ENCODE measurements around the gene LUZP2. TPM values are rescaled to one million over a fixed set of nuclear protein-coding genes. Genes with fewer than 3 reads are reported as not detected.

The LUZP2 gene
- total and polyA plus RNA-seq, 4 donors = 0.05 TPM; not detected in 3

DNA sequence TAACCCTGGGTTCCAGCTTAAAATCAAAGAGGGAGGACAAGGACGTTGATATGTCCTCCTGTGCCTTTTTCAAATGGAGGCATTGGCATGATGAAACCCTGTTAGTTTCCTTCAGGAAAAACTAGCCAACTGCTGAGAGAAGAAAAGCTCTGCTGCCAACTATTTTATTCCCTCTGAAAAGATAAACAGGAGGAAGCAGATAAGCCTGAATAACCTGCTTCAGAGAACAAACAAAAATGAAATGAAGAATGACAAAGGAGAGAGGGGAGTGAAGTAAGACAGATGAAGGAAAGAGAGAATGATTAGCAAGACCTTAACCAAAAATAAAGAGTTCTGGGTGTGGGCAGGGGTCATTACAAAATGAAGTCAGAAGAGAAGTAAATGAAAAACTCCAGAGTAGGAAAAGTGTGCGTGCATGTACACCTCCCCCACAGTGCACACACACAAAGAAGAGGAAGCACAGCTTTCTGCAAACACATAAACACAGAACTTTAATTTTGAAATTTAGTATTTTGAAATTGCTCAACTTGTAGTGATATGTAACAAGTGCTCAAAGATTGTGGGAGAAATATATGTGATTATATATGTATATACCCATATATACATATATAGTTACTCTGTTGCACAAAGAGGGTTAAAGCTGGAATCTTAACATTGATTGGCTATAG is 332.2 kb downstream of the LUZP2 start:
- Histone ChIP-seq H3K27me3 (ENCODE audit: control insufficient read depth in 4 of 4, insufficient read depth in 4 of 4, low read length in 3 of 4) (no peaks in the 10 kb centered on the region), H3K4me3 (ENCODE audit: low read depth in 1 of 3, low read length in 3 of 3) (no peak overlapping the region), H3K9ac (ENCODE audit: low read depth in 1 of 2, low read length in 2 of 2) (no peak overlapping the region), H3K9me3 (ENCODE audit: control insufficient read depth in 4 of 4, low read length in 3 of 4) (no peaks in the 10 kb centered on the region), H3K4me1 (ENCODE audit: control insufficient read depth in 4 of 4, insufficient read depth in 4 of 4, low read length in 3 of 4) (peaks cover 0 to 4% (median 2%) of the 10 kb centered on the region in 4 donors), H3K27ac (ENCODE audit: low read depth in 1 of 2, low read length in 2 of 2) (no peak overlapping the region), H3K36me3 (ENCODE audit: control insufficient read depth in 4 of 4, insufficient read depth in 3 of 4, low read depth in 1 of 4, low read length in 3 of 4) (no peaks in the 10 kb centered on the region)
- DNase-seq (ENCODE audit: low spot score) = no peak
- WGBS = 35% methylated on average over 2 of the region's 2 CpGs
- no peak for TF ChIP-seq RXRA (IDR thresholded peaks at IDR 0.05)
- TF ChIP-seq, protein P1, sequence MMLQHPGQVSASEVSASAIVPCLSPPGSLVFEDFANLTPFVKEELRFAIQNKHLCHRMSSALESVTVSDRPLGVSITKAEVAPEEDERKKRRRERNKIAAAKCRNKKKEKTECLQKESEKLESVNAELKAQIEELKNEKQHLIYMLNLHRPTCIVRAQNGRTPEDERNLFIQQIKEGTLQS (IDR thresholded peaks at IDR 0.05) = no peak

DNA sequence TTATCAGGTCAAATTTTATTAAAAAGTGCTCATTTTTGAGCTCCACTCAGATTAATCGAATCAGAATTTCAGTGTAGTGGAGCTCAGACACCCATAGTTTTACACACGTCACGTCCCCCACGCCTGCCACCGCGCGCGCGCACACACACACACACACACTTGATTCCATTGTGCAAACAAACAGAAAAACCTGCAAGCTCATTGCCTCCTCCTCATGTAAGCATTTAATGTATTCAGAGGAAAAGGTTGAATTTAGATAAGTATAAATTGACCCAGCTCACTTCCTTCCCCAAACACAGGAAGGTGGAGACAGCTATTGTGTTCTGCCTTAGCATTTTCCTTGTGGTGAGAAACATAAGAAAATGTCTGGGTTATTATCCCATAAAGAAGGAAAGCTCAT is 336.7 kb downstream of the LUZP2 start:
- Histone ChIP-seq H3K36me3 (ENCODE audit: control insufficient read depth in 4 of 4, insufficient read depth in 3 of 4, low read depth in 1 of 4, low read length in 3 of 4) (no peaks in the 10 kb centered on the region), H3K4me1 (ENCODE audit: control insufficient read depth in 4 of 4, insufficient read depth in 4 of 4, low read length in 3 of 4) (peaks cover 0 to 4% (median 1%) of the 10 kb centered on the region in 4 donors), H3K27me3 (ENCODE audit: control insufficient read depth in 4 of 4, insufficient read depth in 4 of 4, low read length in 3 of 4) (no peaks in the 10 kb centered on the region), H3K9me3 (ENCODE audit: control insufficient read depth in 4 of 4, low read length in 3 of 4) (no peaks in the 10 kb centered on the region), H3K4me3 (ENCODE audit: low read depth in 1 of 3, low read length in 3 of 3) (no peak overlapping the region), H3K27ac (ENCODE audit: low read depth in 1 of 2, low read length in 2 of 2) (no peak overlapping the region), H3K9ac (ENCODE audit: low read depth in 1 of 2, low read length in 2 of 2) (no peak overlapping the region)
- 55% methylated on average over 9 of the region's 9 CpGs for WGBS
- TF ChIP-seq TAF1 (conservative IDR thresholded peaks at IDR 0.05) (no peak), JUND (IDR thresholded peaks at IDR 0.05) (no peak), FOXA2 (IDR thresholded peaks at IDR 0.05) (no peak), HNF4A (conservative IDR thresholded peaks at IDR 0.05) (no peak), RAD21 (IDR thresholded peaks at IDR 0.05) (no peak), HNF4G (IDR thresholded peaks at IDR 0.05) (no peak), FOXA1 (IDR thresholded peaks at IDR 0.05) (no peak), YY1 (IDR thresholded peaks at IDR 0.05) (no peak)
- TF ChIP-seq, protein P2, sequence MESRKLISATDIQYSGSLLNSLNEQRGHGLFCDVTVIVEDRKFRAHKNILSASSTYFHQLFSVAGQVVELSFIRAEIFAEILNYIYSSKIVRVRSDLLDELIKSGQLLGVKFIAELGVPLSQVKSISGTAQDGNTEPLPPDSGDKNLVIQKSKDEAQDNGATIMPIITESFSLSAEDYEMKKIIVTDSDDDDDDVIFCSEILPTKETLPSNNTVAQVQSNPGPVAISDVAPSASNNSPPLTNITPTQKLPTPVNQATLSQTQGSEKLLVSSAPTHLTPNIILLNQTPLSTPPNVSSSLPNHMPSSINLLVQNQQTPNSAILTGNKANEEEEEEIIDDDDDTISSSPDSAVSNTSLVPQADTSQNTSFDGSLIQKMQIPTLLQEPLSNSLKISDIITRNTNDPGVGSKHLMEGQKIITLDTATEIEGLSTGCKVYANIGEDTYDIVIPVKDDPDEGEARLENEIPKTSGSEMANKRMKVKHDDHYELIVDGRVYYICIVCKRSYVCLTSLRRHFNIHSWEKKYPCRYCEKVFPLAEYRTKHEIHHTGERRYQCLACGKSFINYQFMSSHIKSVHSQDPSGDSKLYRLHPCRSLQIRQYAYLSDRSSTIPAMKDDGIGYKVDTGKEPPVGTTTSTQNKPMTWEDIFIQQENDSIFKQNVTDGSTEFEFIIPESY (IDR thresholded peaks at IDR 0.05) = no peak
- TF ChIP-seq, protein P3, sequence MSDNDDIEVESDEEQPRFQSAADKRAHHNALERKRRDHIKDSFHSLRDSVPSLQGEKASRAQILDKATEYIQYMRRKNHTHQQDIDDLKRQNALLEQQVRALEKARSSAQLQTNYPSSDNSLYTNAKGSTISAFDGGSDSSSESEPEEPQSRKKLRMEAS (IDR thresholded peaks at IDR 0.05) = no peak
- no peak for DNase-seq (ENCODE audit: low spot score)

DNA sequence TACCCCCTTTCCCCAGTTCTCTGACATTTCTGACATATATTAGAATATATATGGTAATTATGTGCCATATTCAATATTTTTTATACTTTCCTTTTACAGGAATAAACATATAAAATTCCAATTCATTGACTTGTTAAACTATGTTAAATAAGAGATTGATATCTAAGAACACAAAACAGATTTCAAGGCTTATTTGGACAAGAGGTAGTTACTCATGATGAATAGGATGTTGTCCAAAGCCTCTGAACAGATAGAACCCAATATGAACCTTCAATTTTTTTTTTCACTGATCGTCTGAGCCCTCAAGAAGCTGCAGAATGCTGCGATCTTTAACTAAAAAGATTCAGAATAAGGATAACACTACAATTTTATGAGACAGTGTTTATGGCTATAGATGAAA is 340.3 kb downstream of the LUZP2 start:
- DNase-seq (ENCODE audit: low spot score) = no peak
- H3K27me3 ChIP-seq (ENCODE audit: control insufficient read depth in 4 of 4, insufficient read depth in 4 of 4, low read length in 3 of 4) = no peaks in the 10 kb centered on the region
- no peak overlapping the region for H3K4me3 ChIP-seq (ENCODE audit: low read depth in 1 of 3, low read length in 3 of 3)
- no peaks in the 10 kb centered on the region for H3K36me3 ChIP-seq (ENCODE audit: control insufficient read depth in 4 of 4, insufficient read depth in 3 of 4, low read depth in 1 of 4, low read length in 3 of 4)
- H3K9me3 ChIP-seq (ENCODE audit: control insufficient read depth in 4 of 4, low read length in 3 of 4) = no peaks in the 10 kb centered on the region
- H3K9ac ChIP-seq (ENCODE audit: low read depth in 1 of 2, low read length in 2 of 2) = no peak overlapping the region
- H3K27ac ChIP-seq (ENCODE audit: low read depth in 1 of 2, low read length in 2 of 2) = no peak overlapping the region
- 90% methylated on average over 2 of the region's 2 CpGs for WGBS
- H3K4me1 ChIP-seq (ENCODE audit: control insufficient read depth in 4 of 4, insufficient read depth in 4 of 4, low read length in 3 of 4) = peaks cover 0 to 6% (median 2%) of the 10 kb centered on the region in 4 donors
- TF ChIP-seq HNF4A (conservative IDR thresholded peaks at IDR 0.05) (no peak), RAD21 (IDR thresholded peaks at IDR 0.05) (no peak), HNF4G (IDR thresholded peaks at IDR 0.05) (no peak), YY1 (IDR thresholded peaks at IDR 0.05) (no peak), GABPA (IDR thresholded peaks at IDR 0.05 in 1 of 2, conservative IDR thresholded peaks at IDR 0.05 in 1 of 2) (no peak), NR2F2 (IDR thresholded peaks at IDR 0.05) (no peak), TAF1 (conservative IDR thresholded peaks at IDR 0.05) (no peak), EGR1 (IDR thresholded peaks at IDR 0.05; ENCODE audit: low read depth in 2 of 2) (no peak), FOXA2 (IDR thresholded peaks at IDR 0.05) (no peak)
- TF ChIP-seq, protein P3 (IDR thresholded peaks at IDR 0.05) = no peak
- TF ChIP-seq, protein P2 (IDR thresholded peaks at IDR 0.05) = no peak

All from liver (tissue), 9 donors.